GM12891 (cell line): Measurements from ENCODE around the gene SAMD8.
A peak's percentile ranks its signal among the peaks of the same experiment; 100 is the strongest.

Experiments
- DNase-seq: peaks from one replicate; pipeline ENCODE4 v3.0.0; 2011; ENCODE audit warnings: low spot score; ENCODE audit not compliant: insufficient read length
- FAIRE-seq: peaks from 2 replicates; lab custom pipeline; 2011; peaks lifted over from hg19 to GRCh38; lab: Jason Lieb, UNC
- PAX5 ChIP-seq: IDR thresholded peaks from 2 replicates; pipeline ENCODE4 v1.6.1; 2011; ENCODE audit warnings: low read length, moderate library complexity, mild to moderate bottlenecking; ENCODE audit not compliant: insufficient read depth, severe bottlenecking
- POLR2A ChIP-seq: IDR thresholded peaks from 2 replicates; pipeline ENCODE4 v1.6.1; 2011; ENCODE audit warnings: low read depth, low read length, control low read depth
- POLR2AphosphoS5 ChIP-seq: IDR thresholded peaks from 2 replicates; pipeline ENCODE4 v1.6.1; 2011; ENCODE audit warnings: low read depth, low read length, control low read depth
- POU2F2 ChIP-seq: IDR thresholded peaks from 2 replicates; pipeline ENCODE4 v1.6.1; 2011; ENCODE audit warnings: low read depth, mild to moderate bottlenecking, control low read depth, low read length, moderate library complexity
- SPI1 ChIP-seq: IDR thresholded peaks from 2 replicates; pipeline ENCODE4 v1.6.1; 2011; ENCODE audit warnings: low read depth, low read length, control low read depth
- TAF1 ChIP-seq: IDR thresholded peaks from 2 replicates; pipeline ENCODE4 v1.6.1; 2011; ENCODE audit warnings: low read depth, low read length, control low read depth

The SAMD8 gene

GRCh38 chr10:75098902-75099673 is 12.4 kb upstream of the SAMD8 start:
- no peak for FAIRE-seq

GRCh38 chr10:75099952-75100763 is 11.3 kb upstream of the SAMD8 start:
- FAIRE-seq (peak; percentile 51), DNase-seq (peak; percentile 93)
- TF ChIP-seq TAF1: no peak
- 0 out of 2 replicates have a peak, but pooled peaks have one; percentile 8 for TF ChIP-seq SPI1

More at GRCh38 chr10:75098902-75099673, 12.4 kb upstream of the SAMD8 start:
- no peak for DNase-seq
- TF ChIP-seq PAX5 (no peak), SPI1 (no peak), POU2F2 (no peak), POLR2A (no peak), TAF1 (no peak), POLR2AphosphoS5 (no peak)

GRCh38 chr10:75100764-75101291 is 10.6 kb upstream of the SAMD8 start:
- DNase-seq (no peak), FAIRE-seq (no peak)
- no peak for TF ChIP-seq PAX5
- TF ChIP-seq POU2F2: no peak
- TF ChIP-seq SPI1: no peak
- no peak for TF ChIP-seq POLR2A
- TF ChIP-seq TAF1: no peak
- no peak for TF ChIP-seq POLR2AphosphoS5

- no peak for FAIRE-seq
- no peak for TF ChIP-seq POLR2A
- DNase-seq: no peak
Measured at GRCh38 chr10:75101416-75102251, 9.8 kb upstream of the SAMD8 start.

- no peak for DNase-seq
- TF ChIP-seq POLR2AphosphoS5: no peak
- no peak for FAIRE-seq
Measured at GRCh38 chr10:75102830-75103673, 8.4 kb upstream of the SAMD8 start.

- no peak for TF ChIP-seq PAX5
- no peak for TF ChIP-seq POLR2AphosphoS5
- TF ChIP-seq POU2F2: no peak
- TF ChIP-seq POLR2A: no peak
- TF ChIP-seq SPI1: no peak
- no peak for TF ChIP-seq TAF1
- no peak for FAIRE-seq
- DNase-seq: no peak
Measured at GRCh38 chr10:75103881-75104686, 7.4 kb upstream of the SAMD8 start.

- DNase-seq (no peak), FAIRE-seq (no peak)
- no peak for TF ChIP-seq PAX5
- TF ChIP-seq POLR2A: no peak
- no peak for TF ChIP-seq TAF1
- TF ChIP-seq SPI1: no peak
- no peak for TF ChIP-seq POU2F2
- TF ChIP-seq POLR2AphosphoS5: no peak
Measured at GRCh38 chr10:75104842-75105241, 6.6 kb upstream of the SAMD8 start.

GRCh38 chr10:75105576-75106197 is 5.8 kb upstream of the SAMD8 start:
- no peak for TF ChIP-seq PAX5
- no peak for TF ChIP-seq POLR2AphosphoS5
- TF ChIP-seq SPI1: no peak
- no peak for TF ChIP-seq TAF1
- TF ChIP-seq POU2F2: no peak
- no peak for TF ChIP-seq POLR2A
- DNase-seq (no peak), FAIRE-seq (no peak)
